Nephron (organoid): ENCODE results near the gene NOS1.

Experiments used
- H3K27ac Mint-ChIP-seq, 3 experiments: 2 replicates each; pipeline ENCODE4 v1.8.0; 2020; ENCODE audit warnings: mixed read lengths in 3 of 3, mild to moderate bottlenecking in 2 of 3, moderate library complexity in 1 of 3
- H3K27me3 Mint-ChIP-seq: 2 replicates; pipeline ENCODE4 v1.8.0; 2021; ENCODE audit warnings: low read depth, mild to moderate bottlenecking, moderate library complexity, mixed read lengths
- H3K36me3 Mint-ChIP-seq: 2 replicates; pipeline ENCODE4 v1.8.0; 2020; ENCODE audit warnings: low read depth, mixed read lengths
- H3K4me1 Mint-ChIP-seq: 2 replicates; pipeline ENCODE4 v1.8.0; 2020; ENCODE audit warnings: mixed read lengths
- H3K4me3 Mint-ChIP-seq, 3 experiments: 2 replicates each; pipeline ENCODE4 v1.8.0; 2020; ENCODE audit warnings: mild to moderate bottlenecking in 3 of 3, mixed read lengths in 3 of 3, moderate library complexity in 2 of 3
- H3K9me3 Mint-ChIP-seq: 2 replicates; pipeline ENCODE4 v1.8.0; 2020; ENCODE audit warnings: mixed read lengths
- TF ChIP-seq, protein P1 (sequence below), 3 experiments: fragments of 200-600 bp; sonication (generic); IDR thresholded peaks; one replicate each; pipeline ENCODE4 v1.5.0; 2021; ENCODE audit warnings: antibody characterized with exemption in 3 of 3; ENCODE audit not compliant: unreplicated experiment in 3 of 3

Gene NOS1

DNA sequence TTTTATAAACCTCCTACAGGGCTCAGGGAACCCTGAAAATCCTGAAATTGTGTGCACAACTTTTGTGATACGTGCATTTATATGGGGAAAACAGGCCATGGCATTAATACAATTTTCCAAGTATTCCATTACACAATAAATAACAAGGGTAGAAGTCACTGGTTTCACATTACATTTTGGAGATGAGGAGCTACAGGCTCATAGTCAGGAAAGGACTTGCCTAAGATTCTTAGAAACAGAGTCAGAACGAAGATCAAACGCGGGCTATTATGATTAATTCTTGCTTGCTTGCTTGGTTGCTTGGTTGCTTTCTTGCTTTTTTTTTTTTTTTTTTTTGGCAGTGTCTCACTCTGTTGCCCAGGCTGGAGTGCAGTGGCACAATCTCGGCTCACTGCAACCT lies 16.7 kb downstream of the NOS1 start:
- Mint-ChIP-seq H3K27ac (no peak overlapping the region), H3K9me3 (peaks cover 8% of the 10 kb centered on the region), H3K36me3 (no peaks in the 10 kb centered on the region), H3K4me1 (no peaks in the 10 kb centered on the region), H3K27me3 (peaks cover 23% of the 10 kb centered on the region), H3K4me3 (no peak overlapping the region)
- TF ChIP-seq, protein P1, sequence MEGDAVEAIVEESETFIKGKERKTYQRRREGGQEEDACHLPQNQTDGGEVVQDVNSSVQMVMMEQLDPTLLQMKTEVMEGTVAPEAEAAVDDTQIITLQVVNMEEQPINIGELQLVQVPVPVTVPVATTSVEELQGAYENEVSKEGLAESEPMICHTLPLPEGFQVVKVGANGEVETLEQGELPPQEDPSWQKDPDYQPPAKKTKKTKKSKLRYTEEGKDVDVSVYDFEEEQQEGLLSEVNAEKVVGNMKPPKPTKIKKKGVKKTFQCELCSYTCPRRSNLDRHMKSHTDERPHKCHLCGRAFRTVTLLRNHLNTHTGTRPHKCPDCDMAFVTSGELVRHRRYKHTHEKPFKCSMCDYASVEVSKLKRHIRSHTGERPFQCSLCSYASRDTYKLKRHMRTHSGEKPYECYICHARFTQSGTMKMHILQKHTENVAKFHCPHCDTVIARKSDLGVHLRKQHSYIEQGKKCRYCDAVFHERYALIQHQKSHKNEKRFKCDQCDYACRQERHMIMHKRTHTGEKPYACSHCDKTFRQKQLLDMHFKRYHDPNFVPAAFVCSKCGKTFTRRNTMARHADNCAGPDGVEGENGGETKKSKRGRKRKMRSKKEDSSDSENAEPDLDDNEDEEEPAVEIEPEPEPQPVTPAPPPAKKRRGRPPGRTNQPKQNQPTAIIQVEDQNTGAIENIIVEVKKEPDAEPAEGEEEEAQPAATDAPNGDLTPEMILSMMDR (IDR thresholded peaks at IDR 0.05; ENCODE audit: unreplicated experiment in 3 of 3), result no peak

DNA sequence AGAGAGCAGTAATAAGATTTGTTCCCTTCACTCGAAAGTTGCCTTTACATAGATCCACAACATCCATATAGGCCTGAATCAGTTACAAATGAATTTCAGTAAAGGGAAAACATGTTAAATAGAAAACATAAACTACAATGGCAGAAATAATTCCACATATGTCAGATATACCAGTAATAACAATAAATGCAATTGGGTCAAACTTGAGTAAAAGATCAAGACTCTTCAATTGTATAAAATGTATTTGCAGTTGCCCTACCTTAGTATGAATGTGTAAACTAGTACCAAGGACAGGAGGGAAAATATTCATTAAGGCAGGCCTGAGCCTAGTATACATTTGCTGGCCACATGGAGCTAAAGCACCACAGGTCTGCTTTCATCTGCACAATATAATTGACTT lies 17.6 kb downstream of the NOS1 start:
- Mint-ChIP-seq H3K36me3 (no peaks in the 10 kb centered on the region), H3K9me3 (peaks cover 8% of the 10 kb centered on the region), H3K27me3 (peaks cover 23% of the 10 kb centered on the region), H3K4me3 (no peak overlapping the region), H3K4me1 (no peaks in the 10 kb centered on the region), H3K27ac (no peak overlapping the region)
- TF ChIP-seq, protein P1 (IDR thresholded peaks at IDR 0.05; ENCODE audit: unreplicated experiment in 3 of 3), result no peak

DNA sequence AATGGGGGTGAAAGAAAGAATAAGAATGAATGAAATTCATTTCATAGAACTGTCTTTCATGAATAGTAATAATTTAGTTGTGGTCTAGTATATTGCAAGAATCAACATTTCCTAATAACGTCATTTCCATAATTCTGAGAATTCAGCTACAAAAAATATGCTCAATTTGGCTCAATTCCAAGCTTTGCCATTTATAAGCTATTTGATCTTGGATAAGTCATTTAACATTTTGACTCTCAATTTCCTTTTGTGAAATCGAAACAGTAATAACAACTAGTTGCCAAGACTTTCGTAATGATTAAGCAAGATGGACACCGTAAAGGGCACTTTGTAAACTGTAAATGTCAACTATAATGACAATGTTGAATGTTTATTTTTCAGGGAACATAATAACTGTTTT lies 18.1 kb downstream of the NOS1 start:
- Mint-ChIP-seq H3K4me1 (no peaks in the 10 kb centered on the region), H3K27ac (no peak overlapping the region), H3K9me3 (peaks cover 8% of the 10 kb centered on the region), H3K27me3 (peaks cover 26% of the 10 kb centered on the region), H3K36me3 (no peaks in the 10 kb centered on the region), H3K4me3 (no peak overlapping the region)
- TF ChIP-seq, protein P1 (IDR thresholded peaks at IDR 0.05; ENCODE audit: unreplicated experiment in 3 of 3), result no peak

DNA sequence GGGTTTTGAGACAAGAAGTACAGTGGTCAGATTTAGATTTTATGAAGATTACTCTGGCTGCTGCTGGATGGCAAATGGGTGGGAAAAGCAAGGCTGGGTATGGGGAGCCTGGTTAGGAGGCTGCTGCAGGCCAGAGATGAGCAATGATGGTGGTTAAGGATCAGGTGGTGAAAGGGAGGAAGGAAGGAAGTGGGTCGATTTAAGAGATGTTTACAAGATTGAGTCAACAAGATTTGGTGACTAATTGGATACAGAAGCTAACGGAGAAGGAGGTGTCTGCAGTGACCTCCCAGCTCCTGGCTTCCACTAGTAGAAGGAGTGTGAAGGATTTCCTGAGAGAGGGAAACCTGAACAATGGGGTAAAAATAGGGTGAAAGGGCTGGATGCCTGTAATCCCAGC lies 18.7 kb downstream of the NOS1 start:
- Mint-ChIP-seq H3K27ac (no peak overlapping the region), H3K27me3 (peaks cover 33% of the 10 kb centered on the region), H3K4me3 (no peak overlapping the region), H3K4me1 (no peaks in the 10 kb centered on the region), H3K9me3 (peaks cover 8% of the 10 kb centered on the region), H3K36me3 (no peaks in the 10 kb centered on the region)
- TF ChIP-seq, protein P1 (IDR thresholded peaks at IDR 0.05; ENCODE audit: unreplicated experiment in 3 of 3), result no peak

DNA sequence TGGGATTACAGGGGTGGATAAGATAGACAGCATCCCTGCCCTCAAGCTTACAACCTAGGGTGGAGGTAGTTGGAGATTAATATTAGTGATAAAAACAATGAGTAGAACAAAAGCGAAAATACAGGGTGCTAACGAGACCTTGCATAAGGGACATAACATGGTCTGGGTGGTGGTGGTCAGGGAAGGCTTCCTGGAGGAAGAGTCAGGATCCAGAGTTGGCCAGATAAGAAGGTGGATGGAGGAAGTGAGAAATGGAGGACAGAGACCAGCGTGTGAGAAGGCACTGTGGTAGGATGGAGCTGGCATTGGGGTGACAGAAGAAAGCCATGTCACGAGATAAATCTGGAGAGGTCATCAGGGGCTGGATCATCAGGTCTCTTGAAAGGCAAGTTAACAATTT lies 19.2 kb downstream of the NOS1 start:
- Mint-ChIP-seq H3K9me3 (peaks cover 8% of the 10 kb centered on the region), H3K4me3 (no peak overlapping the region), H3K27ac (no peak overlapping the region), H3K4me1 (no peaks in the 10 kb centered on the region), H3K36me3 (no peaks in the 10 kb centered on the region), H3K27me3 (peaks cover 37% of the 10 kb centered on the region)
- TF ChIP-seq, protein P1 (IDR thresholded peaks at IDR 0.05; ENCODE audit: unreplicated experiment in 3 of 3), result no peak

DNA sequence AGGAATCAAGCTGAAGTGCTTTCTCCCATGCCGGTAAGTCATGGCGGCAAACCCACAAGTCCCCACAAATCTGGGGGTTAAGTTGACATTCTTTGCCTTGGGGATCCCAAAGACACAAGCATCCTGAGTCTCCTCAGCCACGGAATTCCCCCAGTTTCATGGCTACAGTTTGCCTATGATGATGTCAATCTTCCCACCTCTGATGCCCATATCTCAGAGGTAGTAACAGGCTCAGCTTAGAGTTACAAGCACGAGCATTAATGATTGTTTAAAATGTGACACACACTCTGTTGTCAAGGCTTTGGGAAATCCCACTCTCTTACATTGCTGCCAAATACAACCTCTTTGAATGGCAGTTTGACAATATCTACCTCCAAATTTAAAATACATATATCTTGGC lies 22.3 kb downstream of the NOS1 start:
- TF ChIP-seq, protein P1 (IDR thresholded peaks at IDR 0.05; ENCODE audit: unreplicated experiment in 3 of 3), result no peak
- H3K36me3 Mint-ChIP-seq, result no peaks in the 10 kb centered on the region
- H3K27ac Mint-ChIP-seq, result no peak overlapping the region
- peaks cover 48% of the 10 kb centered on the region for H3K27me3 Mint-ChIP-seq
- no peak overlapping the region for H3K4me3 Mint-ChIP-seq
- H3K4me1 Mint-ChIP-seq, result peaks cover 12% of the 10 kb centered on the region
- H3K9me3 Mint-ChIP-seq, result peaks cover 8% of the 10 kb centered on the region
